SK-N-SH (cell line): ENCODE measurements around the gene ZMYND19. TPM values are rescaled to one million over a fixed set of nuclear protein-coding genes. Genes with fewer than 3 reads are reported as not detected.

Source experiments
- CTCF ChIA-PET: fragments of 300-600, 350-600 bp; formaldehyde crosslinking; extraction: SDS; loops from one replicate; lab custom pipeline; 2021; lab: Yijun Ruan, JAX
- POLR2A ChIA-PET: fragments of 350-600 bp; sonication (Branson Sonifier 250); formaldehyde crosslinking; extraction: SDS; loops from one replicate; lab custom pipeline; 2020; ENCODE audit warnings: antibody characterized with exemption, inconsistent platforms; lab: Yijun Ruan, JAX
- DNase-seq: peaks from one replicate; pipeline ENCODE4 v3.0.0; 2012
- H2AFZ ChIP-seq: fragments of 200-600 bp; sonication (generic); 2 replicates; pipeline ENCODE4 v1.8.1; 2016; ENCODE audit warnings: antibody characterized with exemption, mild to moderate bottlenecking, low read depth
- H3F3A ChIP-seq: fragments of 200-600 bp; sonication (generic); replicated peaks from 2 replicates; pipeline ENCODE3; 2016; ENCODE audit warnings: antibody characterized with exemption, mild to moderate bottlenecking; ENCODE audit not compliant: insufficient read depth
- H3K27ac ChIP-seq, 2 experiments: fragments of 200-500 bp in 1 of 2; fragments of 200-600 bp in 1 of 2; sonication (Bioruptor generic) in 1 of 2; sonication (generic), shearing (Covaris generic) in 1 of 2; 2 replicates each; pipeline versions ENCODE4 v1.5.1 to v1.6.1; 2014 to 2016; ENCODE audit warnings: low read depth in 2 of 2, inconsistent platforms in 1 of 2, low read length in 1 of 2, mild to moderate bottlenecking in 1 of 2, mixed read lengths in 1 of 2
- H3K27me3 ChIP-seq: fragments of 200-600 bp; sonication (generic), shearing (Covaris generic); 2 replicates; pipeline ENCODE4 v1.6.1; 2016; ENCODE audit warnings: mixed run types; ENCODE audit not compliant: insufficient read depth
- H3K36me3 ChIP-seq, 2 experiments: fragments of 200-500 bp in 1 of 2; fragments of 200-600 bp in 1 of 2; sonication (Bioruptor generic) in 1 of 2; sonication (generic) in 1 of 2; replicated peaks in 1 of 2; 2 replicates each; pipeline versions ENCODE3 to v1.5.1; 2014 to 2016; ENCODE audit warnings: low read length in 1 of 2, mild to moderate bottlenecking in 1 of 2; ENCODE audit not compliant: insufficient read depth in 2 of 2, control insufficient read depth in 1 of 2
- H3K4me1 ChIP-seq, 2 experiments: fragments of 200-500 bp in 1 of 2; fragments of 200-600 bp in 1 of 2; sonication (Bioruptor generic) in 1 of 2; sonication (generic), shearing (Covaris generic) in 1 of 2; 2 replicates each; pipeline versions ENCODE4 v1.5.1 to v1.6.1; 2014 to 2016; ENCODE audit warnings: low read depth in 1 of 2, low read length in 1 of 2, mixed run types in 1 of 2; ENCODE audit not compliant: insufficient read depth in 2 of 2, control insufficient read depth in 1 of 2
- H3K4me2 ChIP-seq: fragments of 200-600 bp; sonication (generic), shearing (Covaris generic); 2 replicates; pipeline ENCODE4 v1.6.1; 2017; ENCODE audit warnings: mixed run types
- H3K4me3 ChIP-seq, 2 experiments: fragments of 200-500 bp in 1 of 2; fragments of 200-600 bp in 1 of 2; sonication (Bioruptor generic) in 1 of 2; sonication (generic), shearing (Covaris generic) in 1 of 2; 2 replicates each; pipeline versions ENCODE4 v1.5.1 to v1.8.1; 2014 to 2016; ENCODE audit warnings: low read depth in 2 of 2, inconsistent platforms in 1 of 2, low read length in 1 of 2, mild to moderate bottlenecking in 1 of 2, mixed read lengths in 1 of 2, moderate library complexity in 1 of 2
- H3K79me2 ChIP-seq: fragments of 200-600 bp; sonication (generic); 2 replicates; pipeline ENCODE4 v1.8.1; 2017; ENCODE audit warnings: mild to moderate bottlenecking; ENCODE audit not compliant: insufficient read depth
- H3K9ac ChIP-seq: fragments of 200-600 bp; sonication (generic); 2 replicates; pipeline ENCODE4 v1.6.1; 2017; ENCODE audit warnings: mixed run types
- H3K9me2 ChIP-seq: fragments of 200-600 bp; sonication (generic); 2 replicates; pipeline ENCODE4 v1.6.1; 2017; ENCODE audit warnings: mixed run types
- H3K9me3 ChIP-seq: fragments of 200-600 bp; sonication (generic); 2 replicates; pipeline ENCODE4 v1.6.1; 2017; ENCODE audit warnings: mixed run types, mild to moderate bottlenecking, moderate library complexity
- H4K20me1 ChIP-seq: fragments of 200-600 bp; sonication (generic); 2 replicates; pipeline ENCODE4 v1.6.1; 2017; ENCODE audit warnings: mild to moderate bottlenecking, mixed run types; ENCODE audit not compliant: insufficient read depth
- ELF1 ChIP-seq: IDR thresholded peaks from 2 replicates; pipeline ENCODE4 v1.4.0; 2012
- EP300 ChIP-seq, 2 experiments: IDR thresholded peaks; 2 replicates each; pipeline versions ENCODE4 v1.4.0 to v1.6.1; 2012; ENCODE audit warnings: borderline replicate concordance in 1 of 2, low read depth in 1 of 2, low read length in 1 of 2
- EZH2phosphoT487 ChIP-seq: fragments of 200-600 bp; sonication (generic); IDR thresholded peaks from 2 replicates; pipeline ENCODE4 v1.6.1; 2017; ENCODE audit warnings: low read depth, mixed run types, mild to moderate bottlenecking, antibody characterized with exemption, moderate library complexity, borderline replicate concordance
- FOSL2 ChIP-seq: IDR thresholded peaks from 2 replicates; pipeline ENCODE4 v1.4.0; 2012; ENCODE audit warnings: low read depth, mild to moderate bottlenecking, moderate library complexity, borderline replicate concordance
- FOXM1 ChIP-seq: IDR thresholded peaks from 2 replicates; pipeline ENCODE4 v1.4.0; 2012; ENCODE audit warnings: low read depth, mild to moderate bottlenecking
- GABPA ChIP-seq: IDR thresholded peaks from 2 replicates; pipeline ENCODE4 v1.4.0; 2012; ENCODE audit warnings: low read depth, mild to moderate bottlenecking
- GATA2 ChIP-seq: sonication (generic); formaldehyde crosslinking; IDR thresholded peaks from 2 replicates; pipeline ENCODE4 v1.5.0; 2020; ENCODE audit warnings: mild to moderate bottlenecking, missing genetic modification reagents
- MEF2A ChIP-seq: IDR thresholded peaks from 2 replicates; pipeline ENCODE4 v1.4.0; 2012; ENCODE audit warnings: low read depth, borderline replicate concordance
- MXI1 ChIP-seq: IDR thresholded peaks from 2 replicates; pipeline ENCODE4 v1.6.1; 2012; ENCODE audit warnings: mild to moderate bottlenecking, low read depth, low read length, improper control_type of control experiment
- NRF1 ChIP-seq: IDR thresholded peaks from 2 replicates; pipeline ENCODE4 v1.6.1; 2012; ENCODE audit warnings: low read depth, mild to moderate bottlenecking, low read length
- RAD21 ChIP-seq: IDR thresholded peaks from 2 replicates; pipeline ENCODE4 v1.6.1; 2012; ENCODE audit warnings: mild to moderate bottlenecking, low read length
- RFX5 ChIP-seq: IDR thresholded peaks from 2 replicates; pipeline ENCODE4 v1.6.1; 2012; ENCODE audit warnings: mild to moderate bottlenecking, improper control_type of control experiment, low read length
- SIN3A ChIP-seq: IDR thresholded peaks from 2 replicates; pipeline ENCODE4 v1.6.1; 2012; ENCODE audit warnings: low read depth, mild to moderate bottlenecking, low read length, moderate library complexity, borderline replicate concordance
- SMC3 ChIP-seq: IDR thresholded peaks from 2 replicates; pipeline ENCODE4 v1.6.1; 2012; ENCODE audit warnings: low read depth, low read length, improper control_type of control experiment
- TEAD4 ChIP-seq: IDR thresholded peaks from 2 replicates; pipeline ENCODE4 v1.4.0; 2012; ENCODE audit warnings: mild to moderate bottlenecking, borderline replicate concordance; ENCODE audit not compliant: insufficient read depth
- YY1 ChIP-seq: IDR thresholded peaks from 2 replicates; pipeline ENCODE4 v1.4.0; 2012; ENCODE audit warnings: low read depth, mild to moderate bottlenecking
- WGBS: methylation state at CpG from one replicate; pipeline ENCODE4 v1.1.6; 2017; ENCODE audit warnings: low lambda C conversion rate; 5-methylcytosine and 5-hydroxymethylcytosine counted together
- polyA plus RNA-seq, 3 experiments: library from polyadenylated mRNA; depleted of rRNA; stranded (reverse); fragments of >200 nt; gene quantifications; 2 replicates each; pipeline ENCODE4 v1.2.3, GENCODE V29; 2012
- TF ChIP-seq, protein P1 (sequence below): IDR thresholded peaks from 2 replicates; pipeline ENCODE4 v1.4.0; 2012; ENCODE audit warnings: low read depth, borderline replicate concordance
- TF ChIP-seq, protein P2 (sequence below): fragments of 150-350 bp; IDR thresholded peaks from 2 replicates; pipeline ENCODE4 v1.6.1; 2016; ENCODE audit warnings: mild to moderate bottlenecking, low read depth, low read length
- TF ChIP-seq, protein P3 (sequence below): IDR thresholded peaks from 2 replicates; pipeline ENCODE4 v1.4.0; 2012; ENCODE audit warnings: low read depth
- TF ChIP-seq, protein P4 (sequence below): IDR thresholded peaks from 2 replicates; pipeline ENCODE4 v1.4.0; 2012; ENCODE audit warnings: low read depth, borderline replicate concordance
- TF ChIP-seq, protein P5 (sequence below): IDR thresholded peaks from 2 replicates; pipeline ENCODE4 v1.6.1; 2012; ENCODE audit warnings: mild to moderate bottlenecking, low read depth, low read length, moderate library complexity

Gene ZMYND19
- polyA plus RNA-seq, 1 of the 3 experiments (the other 2 are of a cell fraction): 43.1 TPM

DNA sequence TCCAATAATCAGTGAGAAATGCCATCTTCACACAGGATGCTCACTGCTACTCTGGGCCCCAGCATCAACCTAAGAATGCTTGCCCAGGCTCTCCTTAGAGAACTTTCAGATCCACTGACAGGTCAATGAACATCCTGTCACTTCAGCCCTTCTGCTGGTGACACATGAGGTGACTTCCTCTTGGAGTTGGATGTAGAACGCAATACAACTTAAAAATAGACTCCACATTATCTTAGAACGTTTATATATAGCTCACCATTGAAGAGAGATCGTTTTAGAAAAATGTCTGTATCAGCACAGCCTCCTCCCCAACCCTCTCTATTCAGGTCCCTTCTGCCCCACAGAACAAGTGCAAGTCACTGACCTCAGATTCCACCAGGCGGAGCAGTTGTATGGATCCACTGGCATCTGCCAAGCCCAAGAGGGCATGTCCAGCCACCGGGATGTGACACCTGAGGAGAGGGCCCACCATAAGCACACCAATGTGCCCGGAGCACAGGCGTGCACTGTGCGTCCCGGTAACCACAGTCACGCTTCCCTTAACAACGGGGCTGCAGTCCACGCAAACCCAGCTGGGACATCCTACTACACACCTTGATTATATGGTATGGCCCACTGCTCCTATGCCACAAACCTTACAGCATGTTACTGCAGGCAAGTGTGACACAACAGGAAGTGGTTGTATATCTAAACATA is 14.4 kb downstream of the ZMYND19 start:
- no peaks in the 10 kb centered on the region for H3K9me3 ChIP-seq
- peaks cover 53% of the 10 kb centered on the region for H3K79me2 ChIP-seq
- H2AFZ ChIP-seq: no peak overlapping the region
- H3F3A ChIP-seq: peaks cover 3% of the 10 kb centered on the region
- no peak overlapping the region for H3K4me3 ChIP-seq
- DNase-seq: no peak
- H3K36me3 ChIP-seq: peaks cover 21 to 38% of the 10 kb centered on the region in 2 experiments
- H3K27me3 ChIP-seq: no peaks in the 10 kb centered on the region
- H3K27ac ChIP-seq: no peak overlapping the region
- peaks cover 6 to 14% of the 10 kb centered on the region in 2 experiments; a peak in 3 of 4 replicates for H3K4me1 ChIP-seq
- H3K9me2 ChIP-seq: no peaks in the 10 kb centered on the region
- POLR2A ChIA-PET: no interaction called here
- TF ChIP-seq MEF2A (no peak), YY1 (no peak), GABPA (no peak), FOXM1 (no peak), MXI1 (no peak), NRF1 (no peak)
- TF ChIP-seq, protein P1, sequence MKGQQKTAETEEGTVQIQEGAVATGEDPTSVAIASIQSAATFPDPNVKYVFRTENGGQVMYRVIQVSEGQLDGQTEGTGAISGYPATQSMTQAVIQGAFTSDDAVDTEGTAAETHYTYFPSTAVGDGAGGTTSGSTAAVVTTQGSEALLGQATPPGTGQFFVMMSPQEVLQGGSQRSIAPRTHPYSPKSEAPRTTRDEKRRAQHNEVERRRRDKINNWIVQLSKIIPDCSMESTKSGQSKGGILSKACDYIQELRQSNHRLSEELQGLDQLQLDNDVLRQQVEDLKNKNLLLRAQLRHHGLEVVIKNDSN: no peak
- TF ChIP-seq, protein P2, sequence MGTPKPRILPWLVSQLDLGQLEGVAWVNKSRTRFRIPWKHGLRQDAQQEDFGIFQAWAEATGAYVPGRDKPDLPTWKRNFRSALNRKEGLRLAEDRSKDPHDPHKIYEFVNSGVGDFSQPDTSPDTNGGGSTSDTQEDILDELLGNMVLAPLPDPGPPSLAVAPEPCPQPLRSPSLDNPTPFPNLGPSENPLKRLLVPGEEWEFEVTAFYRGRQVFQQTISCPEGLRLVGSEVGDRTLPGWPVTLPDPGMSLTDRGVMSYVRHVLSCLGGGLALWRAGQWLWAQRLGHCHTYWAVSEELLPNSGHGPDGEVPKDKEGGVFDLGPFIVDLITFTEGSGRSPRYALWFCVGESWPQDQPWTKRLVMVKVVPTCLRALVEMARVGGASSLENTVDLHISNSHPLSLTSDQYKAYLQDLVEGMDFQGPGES: no peak
- TF ChIP-seq, protein P3, sequence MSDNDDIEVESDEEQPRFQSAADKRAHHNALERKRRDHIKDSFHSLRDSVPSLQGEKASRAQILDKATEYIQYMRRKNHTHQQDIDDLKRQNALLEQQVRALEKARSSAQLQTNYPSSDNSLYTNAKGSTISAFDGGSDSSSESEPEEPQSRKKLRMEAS: no peak
- TF ChIP-seq, protein P4, sequence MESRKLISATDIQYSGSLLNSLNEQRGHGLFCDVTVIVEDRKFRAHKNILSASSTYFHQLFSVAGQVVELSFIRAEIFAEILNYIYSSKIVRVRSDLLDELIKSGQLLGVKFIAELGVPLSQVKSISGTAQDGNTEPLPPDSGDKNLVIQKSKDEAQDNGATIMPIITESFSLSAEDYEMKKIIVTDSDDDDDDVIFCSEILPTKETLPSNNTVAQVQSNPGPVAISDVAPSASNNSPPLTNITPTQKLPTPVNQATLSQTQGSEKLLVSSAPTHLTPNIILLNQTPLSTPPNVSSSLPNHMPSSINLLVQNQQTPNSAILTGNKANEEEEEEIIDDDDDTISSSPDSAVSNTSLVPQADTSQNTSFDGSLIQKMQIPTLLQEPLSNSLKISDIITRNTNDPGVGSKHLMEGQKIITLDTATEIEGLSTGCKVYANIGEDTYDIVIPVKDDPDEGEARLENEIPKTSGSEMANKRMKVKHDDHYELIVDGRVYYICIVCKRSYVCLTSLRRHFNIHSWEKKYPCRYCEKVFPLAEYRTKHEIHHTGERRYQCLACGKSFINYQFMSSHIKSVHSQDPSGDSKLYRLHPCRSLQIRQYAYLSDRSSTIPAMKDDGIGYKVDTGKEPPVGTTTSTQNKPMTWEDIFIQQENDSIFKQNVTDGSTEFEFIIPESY: no peak
- TF ChIP-seq, all 33 proteins: peak for 0
- WGBS: 83% methylated on average over 12 of the region's 12 CpGs
- CTCF ChIA-PET: no interaction called here
- 0 out of 2 replicates have a peak, but pooled peaks cover 7% of the 10 kb centered on the region for H4K20me1 ChIP-seq
- no peak overlapping the region for H3K9ac ChIP-seq
- no peak overlapping the region for H3K4me2 ChIP-seq

DNA sequence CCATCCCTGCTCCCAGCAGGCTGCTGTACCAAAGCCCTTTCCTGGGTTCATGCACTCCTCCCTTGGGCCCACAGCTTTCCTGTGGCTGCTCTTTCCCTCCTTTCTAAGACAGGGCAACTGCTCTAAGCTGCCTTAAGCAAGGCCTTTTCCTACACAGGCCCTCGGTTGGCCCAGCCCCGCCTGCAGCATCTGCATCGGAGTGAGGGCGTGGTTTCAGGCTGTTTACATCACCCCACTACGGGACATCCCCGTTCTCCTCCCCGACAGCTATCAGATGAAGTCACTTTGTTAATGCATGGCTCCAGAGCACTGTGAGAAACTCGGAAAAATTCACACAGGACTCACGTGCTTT is 15.0 kb downstream of the ZMYND19 start:
- no peak for TF ChIP-seq FOSL2
- TF ChIP-seq RFX5: no peak
- TF ChIP-seq RAD21: no peak
- TF ChIP-seq EZH2phosphoT487: no peak
- TF ChIP-seq, protein P5, sequence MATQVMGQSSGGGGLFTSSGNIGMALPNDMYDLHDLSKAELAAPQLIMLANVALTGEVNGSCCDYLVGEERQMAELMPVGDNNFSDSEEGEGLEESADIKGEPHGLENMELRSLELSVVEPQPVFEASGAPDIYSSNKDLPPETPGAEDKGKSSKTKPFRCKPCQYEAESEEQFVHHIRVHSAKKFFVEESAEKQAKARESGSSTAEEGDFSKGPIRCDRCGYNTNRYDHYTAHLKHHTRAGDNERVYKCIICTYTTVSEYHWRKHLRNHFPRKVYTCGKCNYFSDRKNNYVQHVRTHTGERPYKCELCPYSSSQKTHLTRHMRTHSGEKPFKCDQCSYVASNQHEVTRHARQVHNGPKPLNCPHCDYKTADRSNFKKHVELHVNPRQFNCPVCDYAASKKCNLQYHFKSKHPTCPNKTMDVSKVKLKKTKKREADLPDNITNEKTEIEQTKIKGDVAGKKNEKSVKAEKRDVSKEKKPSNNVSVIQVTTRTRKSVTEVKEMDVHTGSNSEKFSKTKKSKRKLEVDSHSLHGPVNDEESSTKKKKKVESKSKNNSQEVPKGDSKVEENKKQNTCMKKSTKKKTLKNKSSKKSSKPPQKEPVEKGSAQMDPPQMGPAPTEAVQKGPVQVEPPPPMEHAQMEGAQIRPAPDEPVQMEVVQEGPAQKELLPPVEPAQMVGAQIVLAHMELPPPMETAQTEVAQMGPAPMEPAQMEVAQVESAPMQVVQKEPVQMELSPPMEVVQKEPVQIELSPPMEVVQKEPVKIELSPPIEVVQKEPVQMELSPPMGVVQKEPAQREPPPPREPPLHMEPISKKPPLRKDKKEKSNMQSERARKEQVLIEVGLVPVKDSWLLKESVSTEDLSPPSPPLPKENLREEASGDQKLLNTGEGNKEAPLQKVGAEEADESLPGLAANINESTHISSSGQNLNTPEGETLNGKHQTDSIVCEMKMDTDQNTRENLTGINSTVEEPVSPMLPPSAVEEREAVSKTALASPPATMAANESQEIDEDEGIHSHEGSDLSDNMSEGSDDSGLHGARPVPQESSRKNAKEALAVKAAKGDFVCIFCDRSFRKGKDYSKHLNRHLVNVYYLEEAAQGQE: no peak
- no peak for TF ChIP-seq GATA2
- TF ChIP-seq SIN3A: no peak
- no peak for TF ChIP-seq YY1
- TF ChIP-seq ELF1: no peak
- TF ChIP-seq TEAD4: no peak
- TF ChIP-seq EP300 (IDR thresholded peaks at IDR 0.05; ENCODE audit: borderline replicate concordance in 1 of 2, low read depth in 1 of 2, low read length in 1 of 2): no peak
- TF ChIP-seq SMC3: no peak
- H3K4me2 ChIP-seq: no peak overlapping the region
- peaks cover 3% of the 10 kb centered on the region for H3F3A ChIP-seq
- WGBS: 85% methylated on average over 9 of the region's 9 CpGs
- no peak overlapping the region for H3K27ac ChIP-seq
- H3K27me3 ChIP-seq: no peaks in the 10 kb centered on the region
- no peak for DNase-seq
- no peak overlapping the region for H2AFZ ChIP-seq
- H3K79me2 ChIP-seq: peaks cover 58% of the 10 kb centered on the region
- POLR2A ChIA-PET: no interaction called here
- H3K4me1 ChIP-seq: peaks cover 6 to 14% of the 10 kb centered on the region in 2 experiments; a peak in 3 of 4 replicates
- peaks cover 26 to 35% of the 10 kb centered on the region in 2 experiments for H3K36me3 ChIP-seq
- no peaks in the 10 kb centered on the region for H3K9me3 ChIP-seq
- CTCF ChIA-PET: no interaction called here
- no peak overlapping the region for H3K4me3 ChIP-seq
- no peaks in the 10 kb centered on the region for H3K9me2 ChIP-seq
- H3K9ac ChIP-seq: no peak overlapping the region
- 0 out of 2 replicates have a peak, but pooled peaks cover 7% of the 10 kb centered on the region for H4K20me1 ChIP-seq
